ENCODE data around the gene CACNA1G.

- TF ChIP-seq EZH2 (IDR thresholded peaks at IDR 0.05; ENCODE audit: insufficient read depth, poor library complexity, severe bottlenecking) (no peak), EZH2phosphoT487 (IDR thresholded peaks at IDR 0.05; ENCODE audit: insufficient read depth, low read depth) (no peak)
Observed at GRCh38 chr17:50672831-50673551, 112.5 kb downstream of the CACNA1G start.
